SK-N-SH (cell line): ENCODE results near the gene ARHGAP26. TPM values are rescaled to one million over a fixed set of nuclear protein-coding genes. Genes with fewer than 3 reads are reported as not detected.
"Not testable (repeated sequence)": the region's sequence is repeated elsewhere in the genome, so short reads cannot be mapped to it uniquely, and the experiment has no call there.

Source experiments
- CTCF ChIA-PET: fragments of 300-600, 350-600 bp; formaldehyde crosslinking; extraction: SDS; loops from one replicate; lab custom pipeline; 2021; lab: Yijun Ruan, JAX
- POLR2A ChIA-PET: fragments of 350-600 bp; sonication (Branson Sonifier 250); formaldehyde crosslinking; extraction: SDS; loops from one replicate; lab custom pipeline; 2020; ENCODE audit warnings: antibody characterized with exemption, inconsistent platforms; lab: Yijun Ruan, JAX
- DNase-seq: peaks from one replicate; pipeline ENCODE4 v3.0.0; 2012
- H2AFZ ChIP-seq: fragments of 200-600 bp; sonication (generic); 2 replicates; pipeline ENCODE4 v1.8.1; 2016; ENCODE audit warnings: antibody characterized with exemption, mild to moderate bottlenecking, low read depth
- H3F3A ChIP-seq: fragments of 200-600 bp; sonication (generic); replicated peaks from 2 replicates; pipeline ENCODE3; 2016; ENCODE audit warnings: antibody characterized with exemption, mild to moderate bottlenecking; ENCODE audit not compliant: insufficient read depth
- H3K27ac ChIP-seq, 2 experiments: fragments of 200-500 bp in 1 of 2; fragments of 200-600 bp in 1 of 2; sonication (Bioruptor generic) in 1 of 2; sonication (generic), shearing (Covaris generic) in 1 of 2; 2 replicates each; pipeline versions ENCODE4 v1.5.1 to v1.6.1; 2014 to 2016; ENCODE audit warnings: low read depth in 2 of 2, inconsistent platforms in 1 of 2, low read length in 1 of 2, mild to moderate bottlenecking in 1 of 2, mixed read lengths in 1 of 2
- H3K27me3 ChIP-seq: fragments of 200-600 bp; sonication (generic), shearing (Covaris generic); 2 replicates; pipeline ENCODE4 v1.6.1; 2016; ENCODE audit warnings: mixed run types; ENCODE audit not compliant: insufficient read depth
- H3K36me3 ChIP-seq, 2 experiments: fragments of 200-500 bp in 1 of 2; fragments of 200-600 bp in 1 of 2; sonication (Bioruptor generic) in 1 of 2; sonication (generic) in 1 of 2; replicated peaks in 1 of 2; 2 replicates each; pipeline versions ENCODE3 to v1.5.1; 2014 to 2016; ENCODE audit warnings: low read length in 1 of 2, mild to moderate bottlenecking in 1 of 2; ENCODE audit not compliant: insufficient read depth in 2 of 2, control insufficient read depth in 1 of 2
- H3K4me1 ChIP-seq, 2 experiments: fragments of 200-500 bp in 1 of 2; fragments of 200-600 bp in 1 of 2; sonication (Bioruptor generic) in 1 of 2; sonication (generic), shearing (Covaris generic) in 1 of 2; 2 replicates each; pipeline versions ENCODE4 v1.5.1 to v1.6.1; 2014 to 2016; ENCODE audit warnings: low read depth in 1 of 2, low read length in 1 of 2, mixed run types in 1 of 2; ENCODE audit not compliant: insufficient read depth in 2 of 2, control insufficient read depth in 1 of 2
- H3K4me2 ChIP-seq: fragments of 200-600 bp; sonication (generic), shearing (Covaris generic); 2 replicates; pipeline ENCODE4 v1.6.1; 2017; ENCODE audit warnings: mixed run types
- H3K4me3 ChIP-seq, 2 experiments: fragments of 200-500 bp in 1 of 2; fragments of 200-600 bp in 1 of 2; sonication (Bioruptor generic) in 1 of 2; sonication (generic), shearing (Covaris generic) in 1 of 2; 2 replicates each; pipeline versions ENCODE4 v1.5.1 to v1.8.1; 2014 to 2016; ENCODE audit warnings: low read depth in 2 of 2, inconsistent platforms in 1 of 2, low read length in 1 of 2, mild to moderate bottlenecking in 1 of 2, mixed read lengths in 1 of 2, moderate library complexity in 1 of 2
- H3K79me2 ChIP-seq: fragments of 200-600 bp; sonication (generic); 2 replicates; pipeline ENCODE4 v1.8.1; 2017; ENCODE audit warnings: mild to moderate bottlenecking; ENCODE audit not compliant: insufficient read depth
- H3K9ac ChIP-seq: fragments of 200-600 bp; sonication (generic); 2 replicates; pipeline ENCODE4 v1.6.1; 2017; ENCODE audit warnings: mixed run types
- H3K9me2 ChIP-seq: fragments of 200-600 bp; sonication (generic); 2 replicates; pipeline ENCODE4 v1.6.1; 2017; ENCODE audit warnings: mixed run types
- H3K9me3 ChIP-seq: fragments of 200-600 bp; sonication (generic); 2 replicates; pipeline ENCODE4 v1.6.1; 2017; ENCODE audit warnings: mixed run types, mild to moderate bottlenecking, moderate library complexity
- H4K20me1 ChIP-seq: fragments of 200-600 bp; sonication (generic); 2 replicates; pipeline ENCODE4 v1.6.1; 2017; ENCODE audit warnings: mild to moderate bottlenecking, mixed run types; ENCODE audit not compliant: insufficient read depth
- CTCF ChIP-seq: fragments of 200-600 bp; sonication (generic); IDR thresholded peaks from 2 replicates; pipeline ENCODE4 v1.6.1; 2017; ENCODE audit warnings: antibody characterized with exemption, mild to moderate bottlenecking, moderate library complexity
- EP300 ChIP-seq, 2 experiments: IDR thresholded peaks; 2 replicates each; pipeline versions ENCODE4 v1.4.0 to v1.6.1; 2012; ENCODE audit warnings: borderline replicate concordance in 1 of 2, low read depth in 1 of 2, low read length in 1 of 2
- GABPA ChIP-seq: IDR thresholded peaks from 2 replicates; pipeline ENCODE4 v1.4.0; 2012; ENCODE audit warnings: low read depth, mild to moderate bottlenecking
- POLR2AphosphoS5 ChIP-seq: IDR thresholded peaks from 2 replicates; pipeline ENCODE4 v1.6.1; 2012; ENCODE audit warnings: low read depth, low read length
- REST ChIP-seq: IDR thresholded peaks from 2 replicates; pipeline ENCODE4 v1.6.1; 2012; ENCODE audit warnings: mild to moderate bottlenecking, low read depth, low read length, moderate library complexity
- YY1 ChIP-seq: IDR thresholded peaks from 2 replicates; pipeline ENCODE4 v1.4.0; 2012; ENCODE audit warnings: low read depth, mild to moderate bottlenecking
- WGBS: methylation state at CpG from one replicate; pipeline ENCODE4 v1.1.6; 2017; ENCODE audit warnings: low lambda C conversion rate; 5-methylcytosine and 5-hydroxymethylcytosine counted together
- polyA plus RNA-seq, 3 experiments: library from polyadenylated mRNA; depleted of rRNA; stranded (reverse); fragments of >200 nt; gene quantifications; 2 replicates each; pipeline ENCODE4 v1.2.3, GENCODE V29; 2012

ARHGAP26 gene
- polyA plus RNA-seq, 1 of the 3 experiments (the other 2 are of a cell fraction), result 6.1 TPM

- WGBS, result 88% methylated on average over 3 of the region's 3 CpGs
- Histone ChIP-seq H4K20me1 (no peaks in the 10 kb centered on the region), H3K27ac (no peak overlapping the region), H3K4me3 (no peak overlapping the region), H3F3A (no peaks in the 10 kb centered on the region), H3K9me2 (no peaks in the 10 kb centered on the region), H3K4me2 (no peak overlapping the region), H3K36me3 (no peaks in the 10 kb centered on the region), H3K27me3 (no peaks in the 10 kb centered on the region), H3K79me2 (no peaks in the 10 kb centered on the region), H3K4me1 (no peaks in the 10 kb centered on the region), H3K9me3 (no peaks in the 10 kb centered on the region), H3K9ac (no peak overlapping the region), H2AFZ (no peak overlapping the region)
- CTCF ChIA-PET, result interaction anchor here (0.7 to 2.3 kb wide), 2 partner anchors 20 to 30 kb away, joined by 3 to 7 read pairs; no protein-coding TSS in a partner anchor
- TF ChIP-seq CTCF, result no peak
- no peak for DNase-seq
- POLR2A ChIA-PET, result no interaction called here
Measured at GRCh38 chr5:142952229-142952628, 182.1 kb downstream of the ARHGAP26 start.

- POLR2A ChIA-PET, H3K36me3 ChIP-seq, H3K27me3 ChIP-seq, H3K27ac ChIP-seq, H3K9ac ChIP-seq, H3F3A ChIP-seq, H2AFZ ChIP-seq, H3K4me2 ChIP-seq, DNase-seq, H4K20me1 ChIP-seq, H3K4me1 ChIP-seq, H3K79me2 ChIP-seq, H3K9me2 ChIP-seq, H3K4me3 ChIP-seq, H3K9me3 ChIP-seq: not testable (repeated sequence)
- 93% methylated on average over 3 of the region's 3 CpGs for WGBS
- CTCF ChIA-PET, result interaction anchor here (0.7 to 2.3 kb wide), 3 partner anchors 16 to 31 kb away, joined by 3 to 7 read pairs (median 4); no protein-coding TSS in a partner anchor
Measured at GRCh38 chr5:142952871-142953270, 182.7 kb downstream of the ARHGAP26 start.

GRCh38 chr5:142954455-142954854 lies 184.3 kb downstream of the ARHGAP26 start:
- ChIA-PET POLR2A (no interaction called here), CTCF (interaction anchor here (1.1 kb wide), 1 partner anchor 20 kb away, joined by 3 read pairs; no protein-coding TSS in a partner anchor)
- H3K36me3 ChIP-seq, result no peaks in the 10 kb centered on the region
- no peak for DNase-seq
- H3F3A ChIP-seq, result peaks cover 4% of the 10 kb centered on the region
- H3K27ac ChIP-seq, result no peak overlapping the region
- H3K4me1 ChIP-seq, result peaks cover 3 to 7% of the 10 kb centered on the region in 2 experiments; a peak in 3 of 4 replicates
- H4K20me1 ChIP-seq, result no peaks in the 10 kb centered on the region
- TF ChIP-seq EP300 (IDR thresholded peaks at IDR 0.05; ENCODE audit: borderline replicate concordance in 1 of 2, low read depth in 1 of 2, low read length in 1 of 2) (no peak), REST (no peak), YY1 (no peak), GABPA (no peak), POLR2AphosphoS5 (no peak)
- no peak overlapping the region for H3K4me2 ChIP-seq
- no peaks in the 10 kb centered on the region for H3K9me3 ChIP-seq
- no peak overlapping the region for H2AFZ ChIP-seq
- 94% methylated on average over 2 of the region's 2 CpGs for WGBS
- H3K9me2 ChIP-seq, result no peaks in the 10 kb centered on the region
- no peaks in the 10 kb centered on the region for H3K27me3 ChIP-seq
- no peaks in the 10 kb centered on the region for H3K79me2 ChIP-seq
- no peak overlapping the region for H3K4me3 ChIP-seq
- no peak overlapping the region for H3K9ac ChIP-seq
